Suppressor macrophage treated with lipopolysaccharide for 4 hours (primary cell): ENCODE results near the gene CISD3.

ENCODE experiments used
- DNase-seq: peaks from one replicate; pipeline ENCODE4 v3.0.0-alpha.2; 2020

CISD3 gene

DNA sequence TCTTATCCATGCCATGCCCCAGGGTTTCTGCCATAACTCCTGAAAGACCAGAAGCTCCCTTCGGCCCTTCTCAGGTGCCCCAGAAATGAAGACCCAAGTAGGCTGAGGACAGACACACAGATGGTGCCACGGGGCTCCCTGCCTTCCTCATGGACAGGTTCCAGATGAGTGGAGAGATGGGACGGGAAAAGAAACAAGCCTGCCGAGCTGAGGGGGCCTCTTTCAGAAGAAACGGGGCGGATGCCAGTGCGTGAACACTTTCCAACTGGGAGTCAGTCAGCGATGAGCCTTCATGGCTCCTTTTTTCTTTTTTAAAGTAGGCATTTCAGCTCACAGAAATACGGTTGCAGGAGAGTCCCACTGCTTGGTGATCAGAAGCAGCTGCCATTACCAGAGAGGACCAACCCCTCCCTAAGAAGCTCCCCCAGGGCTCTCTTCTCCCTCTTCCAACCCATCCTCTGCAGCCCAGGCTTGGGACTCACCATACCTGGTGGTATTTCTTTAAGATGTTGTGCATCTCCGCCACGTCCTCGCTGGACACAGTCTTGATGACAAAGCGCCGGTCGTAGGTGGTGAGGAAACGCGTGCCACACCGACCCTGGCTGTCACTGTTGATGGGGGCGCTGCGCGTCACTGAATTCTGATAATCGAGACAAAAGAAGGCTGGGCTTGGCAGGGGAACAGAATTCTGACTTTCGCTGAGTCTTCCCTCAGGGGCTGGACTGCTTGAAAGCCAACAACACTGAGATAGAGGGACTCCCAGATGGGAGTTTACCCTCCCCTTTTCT is 50.0 kb downstream of the CISD3 start:
- no peak for DNase-seq

DNA sequence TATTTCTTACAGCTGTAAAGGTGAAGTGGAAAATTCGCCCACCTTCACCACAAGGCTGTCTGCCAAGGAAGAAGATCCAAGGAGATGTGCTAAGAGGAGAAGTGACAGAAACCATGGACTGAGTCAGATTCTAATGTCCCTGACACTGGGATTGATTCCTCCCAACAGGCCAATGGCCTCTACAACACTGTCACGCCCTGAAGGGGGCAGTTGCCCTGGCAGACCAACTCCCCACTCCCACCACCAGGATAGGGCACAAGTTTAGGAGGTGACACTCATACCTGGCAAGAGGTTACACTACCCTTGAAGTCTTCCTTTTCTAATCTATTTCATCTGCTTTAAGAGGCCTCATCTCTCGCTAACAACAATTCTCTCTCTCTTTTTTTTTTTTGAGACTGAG is 53.1 kb downstream of the CISD3 start:
- no peak for DNase-seq
